GM21737 (cell line): Measurements from ENCODE around the gene OR6N1.

Source experiments
- ATAC-seq: cut with Tn5 transposase; IDR thresholded peaks from one replicate; pipeline ENCODE4 v1.9.1; 2021; ENCODE audit warnings: mild to moderate bottlenecking, moderate library complexity; ENCODE audit not compliant: unreplicated experiment

OR6N1 gene

GRCh38 chr1:158754420-158754819 lies 17.6 kb downstream of the OR6N1 start, which contains the start of gene OR6K6:
Gene OR6K6, plus strand, starts transcription at chr1:158754720. Its CDS starts 168 bp downstream, at chr1:158754888.
- no peak for ATAC-seq

GRCh38 chr1:158752155-158752712 lies 19.8 kb downstream of the OR6N1 start:
- no peak for ATAC-seq

DNA sequence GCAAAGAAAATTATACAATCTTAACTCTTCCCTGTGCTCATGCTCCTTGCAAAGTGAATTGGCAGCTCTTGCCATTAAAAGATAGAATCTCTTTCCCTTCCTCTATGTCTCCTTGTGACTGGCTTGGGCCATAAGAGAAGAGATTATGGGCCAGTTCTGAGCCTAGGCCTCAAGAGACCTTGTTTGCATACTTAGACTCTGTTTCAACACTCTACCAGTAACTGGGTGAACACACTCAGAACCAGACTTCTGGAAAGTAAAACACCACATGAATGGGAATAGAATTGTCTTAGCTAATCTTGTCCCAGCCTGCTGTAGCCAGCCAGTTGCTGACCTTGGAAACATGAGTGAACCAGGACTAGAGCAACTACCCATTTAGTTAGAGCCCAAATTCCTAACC lies 36.1 kb downstream of the OR6N1 start:
- no peak for ATAC-seq

DNA sequence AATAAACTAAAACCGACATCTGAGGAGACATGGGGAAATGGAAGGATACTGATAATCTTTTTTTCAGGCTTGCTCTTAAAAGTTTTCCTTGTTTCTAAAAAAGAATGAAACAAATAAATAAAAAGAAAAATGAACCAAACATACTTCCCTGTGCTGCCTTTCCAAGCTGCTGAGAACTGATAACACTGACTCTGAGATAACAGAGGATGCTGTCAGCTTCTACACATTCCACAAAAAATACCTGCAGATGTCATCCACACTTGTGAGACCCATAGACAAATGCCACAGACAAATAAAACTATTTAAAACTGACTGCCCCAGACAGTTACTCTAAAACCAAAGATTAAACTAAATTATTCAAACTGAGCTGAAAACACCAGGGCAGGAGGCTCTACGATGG lies 39.5 kb downstream of the OR6N1 start:
- ATAC-seq: no peak

- no peak for ATAC-seq
Measured at GRCh38 chr1:158731707-158732106, 40.3 kb downstream of the OR6N1 start.

- ATAC-seq: no peak
Measured at GRCh38 chr1:158730453-158730852, 41.5 kb downstream of the OR6N1 start.

DNA sequence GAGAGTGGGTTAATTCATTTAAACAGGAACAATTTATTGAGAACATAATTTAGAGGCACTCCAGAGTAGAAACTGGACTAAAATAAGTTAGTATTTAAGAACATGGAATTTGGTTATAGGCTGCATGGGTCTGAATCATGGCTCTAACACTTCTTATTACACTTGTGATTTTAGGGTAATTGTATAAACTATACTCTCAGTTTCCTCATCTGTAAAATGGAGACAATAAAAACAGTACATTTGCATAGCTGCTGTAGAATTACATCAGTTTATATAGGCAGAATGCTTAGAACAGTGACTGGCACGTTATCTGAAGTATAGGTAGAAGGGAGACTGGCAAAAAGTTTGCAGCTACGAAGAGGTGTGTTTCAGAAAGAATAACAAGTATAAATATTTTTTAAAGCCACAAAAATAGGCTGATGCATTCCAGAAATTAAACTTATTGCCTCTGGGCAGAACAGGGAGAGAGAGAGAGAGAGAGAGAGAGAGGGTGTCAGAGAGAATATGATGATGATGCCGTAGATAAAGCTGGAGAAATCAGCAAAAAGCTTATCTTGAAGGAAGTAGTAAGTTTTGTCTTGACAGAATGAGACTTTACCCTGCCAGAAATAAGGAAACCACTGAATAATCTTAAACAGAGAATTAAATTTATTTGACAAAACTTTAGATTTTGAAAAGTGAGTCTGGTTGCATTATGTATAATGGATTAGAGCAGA lies 43.3 kb downstream of the OR6N1 start:
- ATAC-seq: no peak

DNA sequence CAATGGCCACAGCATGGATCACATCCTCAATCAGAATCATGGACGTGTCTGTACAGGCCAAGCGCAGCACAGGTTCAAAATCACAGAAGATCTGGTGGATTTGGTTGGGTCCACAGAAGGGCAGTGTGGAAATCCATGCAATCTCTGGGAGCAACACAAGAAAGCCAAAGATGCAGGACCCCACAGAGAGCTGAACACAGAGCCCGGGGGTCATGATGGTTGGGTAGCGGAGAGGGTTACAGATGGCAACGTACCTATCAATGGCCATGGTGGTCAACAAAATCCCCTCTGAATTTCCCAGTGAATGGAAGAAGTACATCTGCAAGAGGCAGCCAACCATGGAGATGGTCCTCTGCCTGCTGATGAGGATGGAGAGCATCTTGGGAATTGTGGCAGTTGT lies 47.6 kb downstream of the OR6N1 start:
- ATAC-seq: no peak

DNA sequence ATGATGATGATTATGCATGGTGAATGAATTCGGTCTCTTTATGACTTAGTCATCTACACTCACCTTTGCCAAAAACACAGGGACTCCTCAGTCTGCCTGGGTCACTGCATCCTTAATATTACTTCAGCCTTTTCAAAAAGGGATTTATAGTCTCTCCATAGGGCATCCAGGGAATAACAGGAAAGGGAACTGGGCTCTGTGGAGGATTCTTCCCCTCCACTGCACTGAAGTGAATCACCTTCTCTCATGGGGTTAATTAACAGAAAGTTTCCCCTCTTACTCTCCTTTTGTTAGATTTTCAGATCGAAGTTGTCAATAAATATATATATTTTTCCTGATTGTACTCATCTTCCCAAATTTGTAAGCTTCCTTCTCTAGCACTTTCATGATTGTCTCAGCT lies 51.4 kb downstream of the OR6N1 start, which contains the start of gene OR6K3:
OR6K3 (minus strand) TSS at position 101 of the 400 bp plus-strand sequence. CDS start 2,605 bp downstream, outside the sequence.
- no peak for ATAC-seq

DNA sequence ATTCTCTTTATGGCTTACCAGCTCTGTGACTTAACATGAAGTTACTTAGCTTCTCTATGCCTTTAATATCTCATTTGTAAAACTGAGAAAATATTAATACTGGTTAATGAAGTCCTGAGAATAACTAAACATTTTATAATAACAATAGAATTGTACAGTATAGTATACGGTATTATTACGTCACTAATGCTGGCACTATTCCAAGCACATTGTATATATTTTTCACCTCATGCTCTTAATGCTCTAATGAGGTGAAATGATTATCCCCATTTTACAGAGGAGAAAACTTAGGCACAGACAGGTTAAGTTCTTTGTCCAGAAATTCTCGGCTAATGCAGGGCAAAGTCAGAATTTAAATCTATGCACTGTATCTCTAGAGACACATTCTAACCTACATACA lies 52.3 kb downstream of the OR6N1 start:
- no peak for ATAC-seq

- no peak for ATAC-seq
Measured at GRCh38 chr1:158717344-158717743, 54.7 kb downstream of the OR6N1 start.

GRCh38 chr1:158716335-158716734 lies 55.7 kb downstream of the OR6N1 start:
- no peak for ATAC-seq

GRCh38 chr1:158714754-158715153 lies 57.2 kb downstream of the OR6N1 start:
- ATAC-seq: no peak
